HCT116 (cell line): ENCODE results near the gene GANC. TPM values are rescaled to one million over a fixed set of nuclear protein-coding genes. Genes with fewer than 3 reads are reported as not detected.

ENCODE experiments used
- ATAC-seq: fragments of 200-7000 bp; cut with Tn5 transposase; 2 replicates; pipeline ENCODE4 v1.9.1; 2020; ENCODE audit warnings: mild to moderate bottlenecking, moderate library complexity
- BruUV-seq: library from RNA; stranded (reverse); fragments of 400-500 nt; replicated peaks from 2 replicates; lab custom pipeline; 2021; lab: Mats Ljungman, UMichigan
- CTCF ChIA-PET: fragments of 300-600 bp; sonication (Branson Sonifier 250); formaldehyde crosslinking; loops from one replicate; lab custom pipeline; 2021; ENCODE audit warnings: antibody characterized with exemption; lab: Charles Lee
- POLR2A ChIA-PET: fragments of 300-600, 350-600 bp; sonication (Branson Sonifier 250); formaldehyde crosslinking; loops from one replicate; lab custom pipeline; 2021; ENCODE audit warnings: antibody characterized with exemption; lab: Charles Lee
- RAD21 ChIA-PET, 2 experiments: fragments of 300-600 bp; sonication (Branson Sonifier 250); formaldehyde crosslinking; loops; one replicate each; lab custom pipeline; 2023; ENCODE audit warnings: low total read pairs in 2 of 2; ENCODE audit not compliant: uncharacterized antibody in 2 of 2, unreplicated experiment in 2 of 2, low non-redundant PET in 1 of 2; lab: Charles Lee
- DNase-seq: peaks from one replicate; pipeline ENCODE4 v3.0.0-alpha.2; 2010; ENCODE audit warnings: low read depth, low spot score
- H2AFZ ChIP-seq: fragments of 200-600 bp; shearing (Covaris generic), sonication (generic); 2 replicates; pipeline ENCODE4 v1.6.1; 2017; ENCODE audit warnings: low read depth, mixed run types, mixed read lengths, antibody characterized with exemption, low read length; ENCODE audit not compliant: poor library complexity, severe bottlenecking
- H3K27ac ChIP-seq: 2 replicates; pipeline ENCODE4 v1.5.1; 2012; ENCODE audit warnings: low read depth, low read length
- H3K27me3 ChIP-seq: fragments of 200-600 bp; sonication (generic); 2 replicates; pipeline ENCODE4 v1.6.1; 2016; ENCODE audit warnings: mixed run types, low read length, mixed read lengths; ENCODE audit not compliant: insufficient read depth
- H3K36me3 ChIP-seq, 2 experiments: fragments of 200-500 bp in 1 of 2; fragments of 200-600 bp in 1 of 2; sonication (Bioruptor generic) in 1 of 2; sonication (generic) in 1 of 2; 2 replicates each; pipeline versions ENCODE4 v1.5.1 to v1.6.1; 2014 to 2016; ENCODE audit warnings: low read length in 2 of 2, inconsistent platforms in 1 of 2, mixed read lengths in 1 of 2, mixed run types in 1 of 2; ENCODE audit not compliant: insufficient read depth in 2 of 2, control insufficient read depth in 1 of 2
- H3K4me1 ChIP-seq, 2 experiments: fragments of 200-600 bp in 1 of 2; sonication (generic) in 1 of 2; 2 replicates each; pipeline versions ENCODE4 v1.5.1 to v1.6.1; 2012 to 2017; ENCODE audit warnings: low read length in 2 of 2, inconsistent platforms in 1 of 2, mild to moderate bottlenecking in 1 of 2, mixed read lengths in 1 of 2, mixed run types in 1 of 2, moderate library complexity in 1 of 2; ENCODE audit not compliant: insufficient read depth in 2 of 2, control insufficient read depth in 1 of 2
- H3K4me2 ChIP-seq: fragments of 200-600 bp; sonication (generic); 2 replicates; pipeline ENCODE4 v1.6.1; 2017; ENCODE audit warnings: mixed run types, low read length, mixed read lengths
- H3K4me3 ChIP-seq, 2 experiments: fragments of 200-600 bp in 1 of 2; sonication (generic) in 1 of 2; replicated peaks in 1 of 2; 2 replicates each; pipeline ENCODE4 v1.5.1; 2011 to 2016; ENCODE audit warnings: low read length in 2 of 2, control low read depth in 1 of 2, low read depth in 1 of 2, mild to moderate bottlenecking in 1 of 2, mixed read lengths in 1 of 2, mixed run types in 1 of 2
- H3K79me2 ChIP-seq: fragments of 200-600 bp; sonication (generic); 2 replicates; pipeline ENCODE4 v1.6.1; 2017; ENCODE audit warnings: mild to moderate bottlenecking, mixed run types, low read length, moderate library complexity, mixed read lengths; ENCODE audit not compliant: insufficient read depth
- H3K9ac ChIP-seq: fragments of 200-600 bp; sonication (generic); 2 replicates; pipeline ENCODE4 v1.6.1; 2016; ENCODE audit warnings: low read length, mixed read lengths
- H3K9me2 ChIP-seq: fragments of 200-600 bp; sonication (generic), shearing (Covaris generic); 2 replicates; pipeline ENCODE4 v1.6.1; 2017; ENCODE audit warnings: mixed run types, mild to moderate bottlenecking, moderate library complexity; ENCODE audit not compliant: insufficient read depth
- H3K9me3 ChIP-seq, 2 experiments: fragments of 200-500 bp in 1 of 2; fragments of 200-600 bp in 1 of 2; sonication (Bioruptor generic) in 1 of 2; sonication (generic) in 1 of 2; 2 replicates each; pipeline ENCODE4 v1.6.1; 2014 to 2017; ENCODE audit warnings: low read length in 2 of 2, mixed read lengths in 2 of 2, inconsistent platforms in 1 of 2, low read depth in 1 of 2, mild to moderate bottlenecking in 1 of 2, mixed run types in 1 of 2, moderate library complexity in 1 of 2; ENCODE audit not compliant: control insufficient read depth in 1 of 2, insufficient read depth in 1 of 2
- H4K20me1 ChIP-seq: fragments of 200-600 bp; sonication (generic), shearing (Covaris generic); 2 replicates; pipeline ENCODE4 v1.6.1; 2017; ENCODE audit warnings: mixed run types, mild to moderate bottlenecking, moderate library complexity; ENCODE audit not compliant: insufficient read depth
- CBX3 ChIP-seq: IDR thresholded peaks from 2 replicates; pipeline ENCODE4 v1.6.1; 2012; ENCODE audit warnings: low read depth
- CEBPB ChIP-seq: IDR thresholded peaks from 2 replicates; pipeline ENCODE4 v1.6.1; 2012; ENCODE audit warnings: low read depth
- CTCF ChIP-seq, 3 experiments: fragments of 200-600 bp in 1 of 3; sonication (generic) in 1 of 3; IDR thresholded peaks in 2 of 3; conservative IDR thresholded peaks in 1 of 3; 2 replicates each; pipeline ENCODE4 v1.5.1; 2012 to 2017; ENCODE audit warnings: low read depth in 2 of 3, low read length in 2 of 3, antibody characterized with exemption in 1 of 3, borderline replicate concordance in 1 of 3, control low read depth in 1 of 3, mild to moderate bottlenecking in 1 of 3, mixed read lengths in 1 of 3, mixed run types in 1 of 3, moderate library complexity in 1 of 3; ENCODE audit not compliant: insufficient read depth in 1 of 3
- EGR1 ChIP-seq: IDR thresholded peaks from 2 replicates; pipeline ENCODE4 v1.6.1; 2012; ENCODE audit warnings: low read depth
- ELF1 ChIP-seq: IDR thresholded peaks from 2 replicates; pipeline ENCODE4 v1.6.1; 2012; ENCODE audit warnings: low read depth, borderline replicate concordance
- EZH2 ChIP-seq: fragments of 200-600 bp; sonication (generic); IDR thresholded peaks from 2 replicates; pipeline ENCODE4 v1.6.1; 2017; ENCODE audit warnings: antibody characterized with exemption, mixed run types
- EZH2phosphoT487 ChIP-seq: fragments of 200-600 bp; IDR thresholded peaks from 2 replicates; pipeline ENCODE4 v1.6.1; 2018; ENCODE audit warnings: antibody characterized with exemption, borderline replicate concordance
- FOSL1 ChIP-seq: IDR thresholded peaks from 2 replicates; pipeline ENCODE4 v1.6.1; 2012; ENCODE audit warnings: low read depth
- JUND ChIP-seq: IDR thresholded peaks from 2 replicates; pipeline ENCODE4 v1.6.1; 2012
- MAX ChIP-seq: IDR thresholded peaks from 2 replicates; pipeline ENCODE4 v1.6.1; 2012
- POLR2A ChIP-seq: IDR thresholded peaks from 2 replicates; pipeline ENCODE4 v1.7.0; 2011; ENCODE audit warnings: borderline replicate concordance; ENCODE audit not compliant: insufficient read depth, insufficient read length; ENCODE audit errors: extremely low read depth
- POLR2AphosphoS5 ChIP-seq: IDR thresholded peaks from 2 replicates; pipeline ENCODE4 v1.6.1; 2011; ENCODE audit warnings: mild to moderate bottlenecking, low read depth, low read length, moderate library complexity
- SIN3A ChIP-seq: IDR thresholded peaks from 2 replicates; pipeline ENCODE4 v1.6.1; 2012; ENCODE audit warnings: low read depth
- SRF ChIP-seq: IDR thresholded peaks from 2 replicates; pipeline ENCODE4 v1.6.1; 2012; ENCODE audit warnings: low read depth
- TCF7L2 ChIP-seq: IDR thresholded peaks from 2 replicates; pipeline ENCODE4 v1.7.0; 2011; ENCODE audit warnings: borderline replicate concordance, inconsistent platforms; ENCODE audit not compliant: insufficient read depth, insufficient read length; ENCODE audit errors: extremely low read depth
- ZBTB33 ChIP-seq: IDR thresholded peaks from 2 replicates; pipeline ENCODE4 v1.6.1; 2011; ENCODE audit warnings: mild to moderate bottlenecking, low read length, moderate library complexity; ENCODE audit not compliant: insufficient replicate concordance; ENCODE audit errors: extremely low read depth
- ZFX ChIP-seq: fragments of 450-650 bp; IDR thresholded peaks from 2 replicates; pipeline ENCODE4 v1.6.1; 2017
- intact Hi-C: fragments of 100-400 bp; cut with micrococcal nuclease; formaldehyde crosslinking; loops from 2 replicates; pipeline ENCODE4 v1.10.0; 2022
- total RNA-seq: library from RNA; stranded (reverse); gene quantifications from one replicate; pipeline ENCODE4 v1.2.1, GENCODE V29; 2021; ENCODE audit not compliant: unreplicated experiment

GANC gene
- total RNA-seq, 1 experiment from 2014 or later: 13.1 TPM

- TF ChIP-seq ZBTB33 (no peak), CTCF (IDR thresholded peaks at IDR 0.05 in 2 of 3, conservative IDR thresholded peaks at IDR 0.05 in 1 of 3; ENCODE audit: borderline replicate concordance in 1 of 3, insufficient read depth in 1 of 3, low read depth in 2 of 3, low read length in 2 of 3) (no peak), TCF7L2 (no peak)
Observed at GRCh38 chr15:42387603-42388002, 114.6 kb downstream of the GANC start (continued).

GRCh38 chr15:42392309-42393024, 119.5 kb downstream of the GANC start:
- ChIA-PET RAD21 (no interaction called here), CTCF (interaction anchor here (1.2 kb wide), 1 partner anchor 8 kb away, joined by 4 read pairs; no protein-coding TSS in a partner anchor), POLR2A (interaction anchor here (1.7 kb wide), 1 partner anchor 9 kb away, joined by 6 read pairs; no protein-coding TSS in a partner anchor)
- Histone ChIP-seq H3K36me3 (no peaks in the 10 kb centered on the region), H2AFZ (no peak overlapping the region), H4K20me1 (no peaks in the 10 kb centered on the region), H3K4me2 (no peak overlapping the region), H3K4me3 (no peak overlapping the region), H3K4me1 (no peaks in the 10 kb centered on the region), H3K9me3 (no peaks in the 10 kb centered on the region), H3K79me2 (no peaks in the 10 kb centered on the region), H3K27ac (no peak overlapping the region), H3K9ac (no peak overlapping the region), H3K27me3 (no peaks in the 10 kb centered on the region), H3K9me2 (no peaks in the 10 kb centered on the region)
- intact Hi-C loops: no loop called here
- DNase-seq (no peak), ATAC-seq (no peak)
- BruUV-seq: no TSS peak
- TF ChIP-seq CEBPB (no peak), FOSL1 (no peak), ELF1 (no peak), CBX3 (no peak), MAX (no peak), CTCF (IDR thresholded peaks at IDR 0.05 in 2 of 3, conservative IDR thresholded peaks at IDR 0.05 in 1 of 3; ENCODE audit: borderline replicate concordance in 1 of 3, insufficient read depth in 1 of 3, low read depth in 2 of 3, low read length in 2 of 3) (no peak), EZH2 (no peak), SRF (no peak), SIN3A (no peak), EGR1 (no peak), POLR2A (no peak), EZH2phosphoT487 (no peak), ZFX (no peak), POLR2AphosphoS5 (no peak), JUND (no peak)
